ENCODE data around the gene AHNAK.
A peak's percentile ranks its signal among the peaks of the same experiment; 100 is the strongest.
"Not testable (repeated sequence)": the region's sequence is repeated elsewhere in the genome, so short reads cannot be mapped to it uniquely, and the experiment has no call there.

AHNAK gene

GRCh38 chr11:62546244-62546928 lies at the start of gene AHNAK:
Gene AHNAK, minus strand, starts transcription at chr11:62546806. Its CDS starts 10,708 bp downstream, at chr11:62536098.
- DNase-seq (ENCODE audit: low read depth in 2 of 2): peak in 1 of 2 donors; percentile 56

- DNase-seq (ENCODE audit: low read depth in 2 of 2): no peak
These were observed 48.5 kb upstream of the AHNAK start for GRCh38 chr11:62595124-62595523.

GRCh38 chr11:62593434-62594044 lies 46.9 kb upstream of the AHNAK start:
- DNase-seq (ENCODE audit: low read depth in 2 of 2): peak in 1 of 2 donors; percentile 59

GRCh38 chr11:62592989-62593421 lies 46.4 kb upstream of the AHNAK start:
- no peak for DNase-seq (ENCODE audit: low read depth in 2 of 2)

GRCh38 chr11:62592146-62592815 lies 45.7 kb upstream of the AHNAK start:
- no peak for DNase-seq (ENCODE audit: low read depth in 2 of 2)

- peak; percentile 87 to 91 for DNase-seq (ENCODE audit: low read depth in 2 of 2)
These were observed 45.0 kb upstream of the AHNAK start, which contains the start of gene TUT1 for GRCh38 chr11:62591448-62592145. Gene TUT1, minus strand, starts transcription at chr11:62591523. Its CDS starts 38 bp downstream, at chr11:62591485.

GRCh38 chr11:62588966-62589637 lies 42.5 kb upstream of the AHNAK start:
- DNase-seq (ENCODE audit: low read depth in 2 of 2): no peak

- DNase-seq (ENCODE audit: low read depth in 2 of 2): not testable (repeated sequence)
These were observed 38.8 kb upstream of the AHNAK start for GRCh38 chr11:62585356-62585755.

GRCh38 chr11:62581735-62582134 lies 35.1 kb upstream of the AHNAK start:
- not testable (repeated sequence) for DNase-seq (ENCODE audit: low read depth in 2 of 2)

- no peak for DNase-seq (ENCODE audit: low read depth in 2 of 2)
These were observed 34.5 kb upstream of the AHNAK start for GRCh38 chr11:62580959-62581715.

GRCh38 chr11:62579252-62579651 lies 32.6 kb upstream of the AHNAK start:
- DNase-seq (ENCODE audit: low read depth in 2 of 2): no peak

GRCh38 chr11:62578541-62578940 lies 31.9 kb upstream of the AHNAK start:
- no peak for DNase-seq (ENCODE audit: low read depth in 2 of 2)

- DNase-seq (ENCODE audit: low read depth in 2 of 2): no peak
These were observed 30.6 kb upstream of the AHNAK start for GRCh38 chr11:62577046-62577714.

- no peak for DNase-seq (ENCODE audit: low read depth in 2 of 2)
These were observed 29.2 kb upstream of the AHNAK start for GRCh38 chr11:62575837-62576236.

GRCh38 chr11:62575156-62575555 lies 28.6 kb upstream of the AHNAK start:
- DNase-seq (ENCODE audit: low read depth in 2 of 2): no peak

GRCh38 chr11:62574363-62575071 lies 27.9 kb upstream of the AHNAK start:
- DNase-seq (ENCODE audit: low read depth in 2 of 2): no peak

GRCh38 chr11:62573592-62574362 lies 27.2 kb upstream of the AHNAK start, which contains the start of gene EEF1G:
Gene EEF1G, minus strand, starts transcription at chr11:62573891. Its CDS starts 49 bp downstream, at chr11:62573842.
- peak; percentile 94 to 96 for DNase-seq (ENCODE audit: low read depth in 2 of 2)

- DNase-seq (ENCODE audit: low read depth in 2 of 2): no peak
These were observed 26.5 kb upstream of the AHNAK start for GRCh38 chr11:62573006-62573591.
